ENCODE measurements around the gene EPHA2. TPM values are rescaled to one million over a fixed set of nuclear protein-coding genes. Genes with fewer than 3 reads are reported as not detected.
A peak's percentile ranks its signal among the peaks of the same experiment; 100 is the strongest.
"Not testable (repeated sequence)": the region's sequence is repeated elsewhere in the genome, so short reads cannot be mapped to it uniquely, and the experiment has no call there.

Gene EPHA2
- total RNA-seq, 4 donors from 2014 or later: 30.0 to 66.9 (median 35.9) TPM

DNA sequence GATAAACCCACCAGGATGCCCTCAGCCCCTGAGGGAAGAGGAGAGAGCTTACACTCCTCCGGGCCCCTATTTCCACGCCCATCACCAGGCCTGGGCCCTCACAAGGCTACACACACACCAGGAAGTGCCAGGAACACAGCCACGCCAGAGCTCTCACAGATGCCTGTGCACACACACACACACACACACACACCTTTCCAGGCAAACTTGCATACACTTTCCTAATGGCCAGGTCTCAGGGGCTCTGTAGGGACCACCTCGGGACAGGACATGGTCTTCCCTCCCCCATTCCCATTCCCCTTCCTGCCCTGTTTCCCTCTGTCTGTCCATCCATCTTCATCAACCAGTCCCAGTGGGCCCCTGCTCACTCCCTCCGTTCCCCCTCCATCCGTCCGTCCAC lies 9.7 kb upstream of the EPHA2 start:
- Histone ChIP-seq H3K4me1 (peaks cover 0 to 21% (median 11%) of the 10 kb centered on the region in 4 donors), H3K27ac (no peak overlapping the region), H3K9me3 (no peaks in the 10 kb centered on the region), H3K36me3 (no peaks in the 10 kb centered on the region), H3K4me3 (no peak overlapping the region), H3K27me3 (peaks cover 0 to 6% of the 10 kb centered on the region in 2 donors)
- DNase-seq (ENCODE audit: low spot score in 2 of 2): no peak
- TF ChIP-seq EP300 (IDR thresholded peaks at IDR 0.05) (no peak), POLR2A (IDR thresholded peaks at IDR 0.05) (no peak)
- TF ChIP-seq, protein P1, sequence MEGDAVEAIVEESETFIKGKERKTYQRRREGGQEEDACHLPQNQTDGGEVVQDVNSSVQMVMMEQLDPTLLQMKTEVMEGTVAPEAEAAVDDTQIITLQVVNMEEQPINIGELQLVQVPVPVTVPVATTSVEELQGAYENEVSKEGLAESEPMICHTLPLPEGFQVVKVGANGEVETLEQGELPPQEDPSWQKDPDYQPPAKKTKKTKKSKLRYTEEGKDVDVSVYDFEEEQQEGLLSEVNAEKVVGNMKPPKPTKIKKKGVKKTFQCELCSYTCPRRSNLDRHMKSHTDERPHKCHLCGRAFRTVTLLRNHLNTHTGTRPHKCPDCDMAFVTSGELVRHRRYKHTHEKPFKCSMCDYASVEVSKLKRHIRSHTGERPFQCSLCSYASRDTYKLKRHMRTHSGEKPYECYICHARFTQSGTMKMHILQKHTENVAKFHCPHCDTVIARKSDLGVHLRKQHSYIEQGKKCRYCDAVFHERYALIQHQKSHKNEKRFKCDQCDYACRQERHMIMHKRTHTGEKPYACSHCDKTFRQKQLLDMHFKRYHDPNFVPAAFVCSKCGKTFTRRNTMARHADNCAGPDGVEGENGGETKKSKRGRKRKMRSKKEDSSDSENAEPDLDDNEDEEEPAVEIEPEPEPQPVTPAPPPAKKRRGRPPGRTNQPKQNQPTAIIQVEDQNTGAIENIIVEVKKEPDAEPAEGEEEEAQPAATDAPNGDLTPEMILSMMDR (IDR thresholded peaks at IDR 0.05): no peak
- WGBS, 2 donors: 75 to 88% methylated on average over 7 of the region's 7 CpGs

DNA sequence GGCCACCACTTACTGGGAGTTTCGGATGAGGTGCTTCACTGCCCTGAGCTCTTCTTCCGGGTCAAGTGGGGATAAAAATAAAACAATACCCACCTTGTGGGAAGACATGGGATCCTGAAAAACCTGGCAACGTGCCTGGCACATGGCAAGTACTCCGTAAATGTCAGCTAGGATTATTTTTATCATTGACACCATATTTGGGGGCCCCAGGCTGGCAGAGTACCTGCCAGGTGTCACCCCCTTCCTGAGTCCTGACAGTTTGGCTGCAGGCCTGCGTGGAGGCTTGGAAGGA lies 9.2 kb upstream of the EPHA2 start:
- peaks cover 0 to 21% (median 11%) of the 10 kb centered on the region in 4 donors for H3K4me1 ChIP-seq
- no peaks in the 10 kb centered on the region for H3K36me3 ChIP-seq
- no peaks in the 10 kb centered on the region for H3K9me3 ChIP-seq
- no peak overlapping the region for H3K27ac ChIP-seq
- TF ChIP-seq EP300 (IDR thresholded peaks at IDR 0.05): no peak
- no peak for TF ChIP-seq POLR2A (IDR thresholded peaks at IDR 0.05)
- TF ChIP-seq, protein P1 (IDR thresholded peaks at IDR 0.05): no peak
- no peak for DNase-seq (ENCODE audit: low spot score in 2 of 2)
- H3K4me3 ChIP-seq: no peak overlapping the region
- 37 to 58% methylated on average over 5 of the region's 5 CpGs for WGBS, 2 donors
- H3K27me3 ChIP-seq: peaks cover 0 to 6% of the 10 kb centered on the region in 2 donors

DNA sequence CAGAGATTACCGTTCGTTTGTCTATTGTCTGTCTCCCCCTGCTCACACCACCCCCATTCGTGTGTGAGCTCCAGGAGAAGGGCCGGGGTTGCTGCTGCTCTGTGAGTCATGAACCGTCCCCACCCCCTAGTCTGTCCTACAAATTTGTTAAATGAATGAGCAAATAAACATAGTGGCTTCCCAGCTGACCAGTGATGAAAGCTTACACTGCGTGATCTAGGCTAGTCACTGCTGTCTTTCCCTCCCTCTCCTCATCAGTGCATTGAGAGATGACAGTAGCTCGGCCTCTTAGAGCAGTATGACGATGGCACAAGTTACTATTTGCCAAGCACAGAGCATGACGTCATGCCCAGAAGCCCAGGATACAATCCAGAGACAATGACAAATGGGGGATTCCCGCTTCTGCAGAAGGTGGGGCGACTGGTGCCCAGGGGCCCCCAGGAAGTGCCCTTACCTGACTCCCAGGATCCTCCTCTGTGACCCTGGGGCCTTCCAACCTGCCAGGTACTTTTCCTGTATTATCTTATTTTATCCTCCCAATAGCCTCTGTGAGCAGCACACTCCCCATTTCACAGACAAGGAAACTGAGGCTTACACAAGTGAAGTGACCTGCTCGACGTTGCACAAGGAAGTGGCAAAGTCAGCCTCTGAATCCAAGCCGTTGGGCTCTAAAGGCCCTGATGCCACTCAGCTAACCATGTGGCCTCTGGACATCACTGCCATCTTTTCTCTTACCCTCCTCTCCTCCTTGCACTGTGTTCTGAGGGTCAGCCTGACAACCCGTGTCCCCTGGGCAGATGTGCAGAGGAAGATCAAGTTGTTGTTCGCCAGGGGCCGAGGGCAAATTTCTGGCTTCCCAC lies 8.6 kb upstream of the EPHA2 start:
- no peaks in the 10 kb centered on the region for H3K36me3 ChIP-seq
- no peak for DNase-seq (ENCODE audit: low spot score in 2 of 2)
- peak overlapping the region in 1 of 4 donors; percentile 29 for H3K27ac ChIP-seq
- peaks cover 0 to 21% (median 11%) of the 10 kb centered on the region in 4 donors for H3K4me1 ChIP-seq
- TF ChIP-seq EP300 (IDR thresholded peaks at IDR 0.05): no peak
- TF ChIP-seq, protein P1 (IDR thresholded peaks at IDR 0.05): no peak
- no peak for TF ChIP-seq POLR2A (IDR thresholded peaks at IDR 0.05)
- no peak overlapping the region for H3K4me3 ChIP-seq
- H3K27me3 ChIP-seq: peaks cover 0 to 6% of the 10 kb centered on the region in 2 donors
- WGBS, 2 donors: 49 to 56% methylated on average over 17 of the region's 17 CpGs
- no peaks in the 10 kb centered on the region for H3K9me3 ChIP-seq

DNA sequence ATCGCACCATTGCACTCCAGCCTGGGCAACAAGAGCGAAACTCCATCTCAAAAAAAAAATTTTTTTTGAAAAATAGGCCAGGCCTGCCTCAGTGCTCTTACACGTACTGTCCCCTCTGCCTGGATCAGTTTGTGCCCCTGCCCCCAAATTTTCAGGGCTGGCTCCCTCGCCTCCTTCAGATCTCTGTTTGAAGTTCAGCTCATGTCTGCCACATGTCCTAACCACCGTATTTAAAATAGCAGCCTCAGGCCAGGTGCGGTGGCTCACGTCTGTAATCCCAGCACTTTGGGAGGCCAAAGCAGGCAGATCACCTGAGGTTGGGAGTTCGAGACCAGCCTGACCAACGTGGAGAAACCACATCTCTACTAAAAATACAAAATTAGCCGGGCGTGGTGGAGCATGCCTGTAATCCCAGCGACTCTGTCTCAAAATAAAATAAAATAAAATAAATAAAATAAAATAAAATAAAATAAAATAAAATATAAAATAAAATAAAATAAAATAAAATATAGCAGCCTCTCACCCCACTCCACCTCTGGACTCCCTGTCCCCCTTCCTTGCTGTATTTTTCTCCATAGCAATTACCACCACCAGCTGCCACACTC lies 7.8 kb upstream of the EPHA2 start:
- not testable (repeated sequence) for H3K27me3 ChIP-seq; H3K36me3 ChIP-seq; H3K4me3 ChIP-seq; H3K27ac ChIP-seq; H3K9me3 ChIP-seq; DNase-seq (ENCODE audit: low spot score in 2 of 2)
- 93 to 94% methylated on average over 12 of the region's 12 CpGs for WGBS, 2 donors
- H3K4me1 ChIP-seq: peaks cover 0 to 21% (median 9%) of the 10 kb centered on the region in 4 donors

DNA sequence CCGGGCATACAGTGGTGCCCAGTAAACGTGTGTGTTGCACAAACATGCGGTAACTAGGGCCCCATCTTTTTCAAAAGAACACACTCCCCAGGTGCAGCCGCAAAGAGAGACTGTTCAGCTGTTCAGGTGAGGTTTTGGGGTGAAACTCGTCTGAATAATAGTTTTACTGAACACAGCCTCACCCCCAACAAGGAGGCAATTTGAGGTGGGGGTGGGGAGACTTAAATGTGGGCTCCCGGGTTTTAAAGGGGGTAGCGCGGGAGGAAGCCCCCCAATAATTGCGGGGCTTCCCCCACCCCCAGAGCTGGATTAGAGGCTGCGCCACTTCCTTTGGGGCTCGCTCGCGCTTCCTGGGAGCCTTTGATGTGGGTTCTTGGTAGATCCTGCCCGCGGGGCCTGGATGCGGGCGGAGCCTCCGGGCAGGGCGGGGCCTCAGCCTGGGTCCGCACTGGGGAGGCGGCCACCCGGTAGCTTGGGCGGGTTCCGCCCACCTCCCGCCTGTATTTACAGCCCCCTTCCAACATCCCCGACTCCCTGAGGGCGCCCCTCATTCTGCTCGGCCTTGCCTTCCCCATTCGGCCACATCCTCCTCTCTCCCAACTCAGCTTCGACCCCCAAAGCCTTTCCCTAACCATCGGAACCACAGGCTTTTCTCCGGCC lies 6.4 kb upstream of the EPHA2 start:
- Histone ChIP-seq H3K4me3 (peak overlapping the region in 1 of 4 donors; percentile 14), H3K36me3 (no peaks in the 10 kb centered on the region), H3K9me3 (no peaks in the 10 kb centered on the region), H3K27ac (no peak overlapping the region), H3K27me3 (no peaks in the 10 kb centered on the region), H3K4me1 (peaks cover 0 to 13% (median under 1%) of the 10 kb centered on the region in 4 donors)
- TF ChIP-seq POLR2A (IDR thresholded peaks at IDR 0.05): no peak
- TF ChIP-seq, protein P1 (IDR thresholded peaks at IDR 0.05): no peak
- no peak for TF ChIP-seq EP300 (IDR thresholded peaks at IDR 0.05)
- WGBS, 2 donors: 50 to 52% methylated on average over 32 of the region's 32 CpGs
- DNase-seq (ENCODE audit: low spot score in 2 of 2): no peak

Data from tibial nerve (tissue), 4 donors.